ENCODE data around the gene ZNRF1.
"Not testable (repeated sequence)": the region's sequence is repeated elsewhere in the genome, so short reads cannot be mapped to it uniquely, and the experiment has no call there.

The ZNRF1 gene

GRCh38 chr16:75007443-75007842 lies 8.6 kb downstream of the ZNRF1 start:
- H3K4me3 ChIP-seq (ENCODE audit: low read depth, low read length), result no peak overlapping the region
- DNase-seq (ENCODE audit: low read depth), result no peak
- in situ Hi-C loops (cut with HindIII; ENCODE audit: low sequenced_read_pairs), result loop anchor here (5.0 kb wide), 1 partner anchor 100 kb away; no protein-coding TSS in a partner anchor
- TF ChIP-seq, protein P1, sequence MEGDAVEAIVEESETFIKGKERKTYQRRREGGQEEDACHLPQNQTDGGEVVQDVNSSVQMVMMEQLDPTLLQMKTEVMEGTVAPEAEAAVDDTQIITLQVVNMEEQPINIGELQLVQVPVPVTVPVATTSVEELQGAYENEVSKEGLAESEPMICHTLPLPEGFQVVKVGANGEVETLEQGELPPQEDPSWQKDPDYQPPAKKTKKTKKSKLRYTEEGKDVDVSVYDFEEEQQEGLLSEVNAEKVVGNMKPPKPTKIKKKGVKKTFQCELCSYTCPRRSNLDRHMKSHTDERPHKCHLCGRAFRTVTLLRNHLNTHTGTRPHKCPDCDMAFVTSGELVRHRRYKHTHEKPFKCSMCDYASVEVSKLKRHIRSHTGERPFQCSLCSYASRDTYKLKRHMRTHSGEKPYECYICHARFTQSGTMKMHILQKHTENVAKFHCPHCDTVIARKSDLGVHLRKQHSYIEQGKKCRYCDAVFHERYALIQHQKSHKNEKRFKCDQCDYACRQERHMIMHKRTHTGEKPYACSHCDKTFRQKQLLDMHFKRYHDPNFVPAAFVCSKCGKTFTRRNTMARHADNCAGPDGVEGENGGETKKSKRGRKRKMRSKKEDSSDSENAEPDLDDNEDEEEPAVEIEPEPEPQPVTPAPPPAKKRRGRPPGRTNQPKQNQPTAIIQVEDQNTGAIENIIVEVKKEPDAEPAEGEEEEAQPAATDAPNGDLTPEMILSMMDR (IDR thresholded peaks at IDR 0.05; ENCODE audit: low read depth, low read length, missing control alignments), result no peak

DNA sequence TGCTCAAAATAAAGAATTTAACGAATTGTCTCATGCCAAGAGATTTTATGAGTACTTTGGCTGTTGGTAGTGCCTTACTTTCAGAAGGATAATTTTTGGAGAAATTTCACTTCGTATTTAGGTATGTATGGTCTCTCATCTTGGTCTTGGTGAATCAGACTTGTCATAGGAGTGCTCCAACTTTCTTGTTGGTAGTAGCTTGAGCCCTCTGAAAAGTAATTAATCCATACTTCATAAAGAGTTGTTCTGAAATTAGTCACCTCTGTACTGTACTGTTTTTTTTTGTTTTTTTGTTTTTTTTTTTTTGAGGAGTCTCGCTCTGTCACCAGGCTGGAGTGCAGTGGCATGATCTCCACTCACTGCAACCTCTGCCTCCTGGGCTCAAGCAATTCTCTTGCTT lies 11.6 kb downstream of the ZNRF1 start:
- H3K4me3 ChIP-seq (ENCODE audit: low read depth, low read length), result no peak overlapping the region
- DNase-seq (ENCODE audit: low read depth), result no peak
- TF ChIP-seq, protein P1 (IDR thresholded peaks at IDR 0.05; ENCODE audit: low read depth, low read length, missing control alignments), result no peak
- in situ Hi-C loops (cut with HindIII; ENCODE audit: low sequenced_read_pairs), result no loop called here

- peak; percentile 86 for DNase-seq (ENCODE audit: low read depth)
- in situ Hi-C loops (cut with HindIII; ENCODE audit: low sequenced_read_pairs), result no loop called here
- TF ChIP-seq, protein P1 (IDR thresholded peaks at IDR 0.05; ENCODE audit: low read depth, low read length, missing control alignments), result no peak
- H3K4me3 ChIP-seq (ENCODE audit: low read depth, low read length), result no peak overlapping the region
These were observed 12.9 kb downstream of the ZNRF1 start for GRCh38 chr16:75011634-75012307.

GRCh38 chr16:75012380-75013081 lies 13.7 kb downstream of the ZNRF1 start:
- H3K4me3 ChIP-seq (ENCODE audit: low read depth, low read length), result no peak overlapping the region
- DNase-seq (ENCODE audit: low read depth), result no peak
- in situ Hi-C loops (cut with HindIII; ENCODE audit: low sequenced_read_pairs), result no loop called here
- TF ChIP-seq, protein P1 (IDR thresholded peaks at IDR 0.05; ENCODE audit: low read depth, low read length, missing control alignments), result no peak

GRCh38 chr16:75013123-75013522 lies 14.3 kb downstream of the ZNRF1 start:
- in situ Hi-C loops (cut with HindIII; ENCODE audit: low sequenced_read_pairs); H3K4me3 ChIP-seq (ENCODE audit: low read depth, low read length): not testable (repeated sequence)

GRCh38 chr16:75014318-75014717 lies 15.5 kb downstream of the ZNRF1 start:
- TF ChIP-seq, protein P1 (IDR thresholded peaks at IDR 0.05; ENCODE audit: low read depth, low read length, missing control alignments), result no peak
- in situ Hi-C loops (cut with HindIII; ENCODE audit: low sequenced_read_pairs), result no loop called here
- DNase-seq (ENCODE audit: low read depth), result no peak
- H3K4me3 ChIP-seq (ENCODE audit: low read depth, low read length), result no peak overlapping the region

More at GRCh38 chr16:75013123-75013522, 14.3 kb downstream of the ZNRF1 start:
- not testable (repeated sequence) for DNase-seq (ENCODE audit: low read depth)

DNA sequence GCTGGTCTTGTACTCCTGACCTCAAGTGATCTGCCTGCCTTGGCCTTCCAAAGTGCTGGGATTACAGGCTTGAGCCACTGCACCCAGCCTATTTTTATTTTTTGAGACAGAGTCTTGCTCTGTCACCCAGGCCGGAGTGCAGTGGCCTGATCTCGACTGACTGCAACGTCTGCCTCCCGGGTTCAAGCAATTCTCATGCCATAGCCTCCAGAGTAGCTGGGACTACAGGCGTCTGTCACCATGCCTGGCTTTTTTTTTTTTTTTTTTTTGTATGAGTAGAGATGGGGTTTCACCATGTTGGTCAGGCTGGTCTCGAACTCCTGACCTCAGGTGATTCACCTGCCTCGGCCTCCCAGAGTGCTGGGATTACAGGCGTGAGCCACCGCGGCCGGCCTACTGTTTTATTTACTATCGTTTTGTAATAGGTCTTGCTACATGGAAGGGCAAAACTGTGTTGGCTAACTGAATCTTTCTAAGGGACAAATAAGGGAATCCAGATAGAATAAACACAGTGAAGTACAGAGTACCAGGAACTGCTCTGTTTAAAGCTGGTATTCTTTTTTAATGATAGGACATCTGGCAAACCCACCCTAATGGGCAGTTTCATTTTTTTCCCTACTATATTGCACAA lies 17.7 kb downstream of the ZNRF1 start:
- DNase-seq (ENCODE audit: low read depth); in situ Hi-C loops (cut with HindIII; ENCODE audit: low sequenced_read_pairs); H3K4me3 ChIP-seq (ENCODE audit: low read depth, low read length): not testable (repeated sequence)
